CMK (cell line): ENCODE measurements around the gene RAB8B.
A peak's percentile ranks its signal among the peaks of the same experiment; 100 is the strongest.

ENCODE experiments used
- DNase-seq: peaks from one replicate; pipeline ENCODE4 v3.0.0-alpha.2; 2010; ENCODE audit warnings: low read depth

Gene RAB8B

DNA sequence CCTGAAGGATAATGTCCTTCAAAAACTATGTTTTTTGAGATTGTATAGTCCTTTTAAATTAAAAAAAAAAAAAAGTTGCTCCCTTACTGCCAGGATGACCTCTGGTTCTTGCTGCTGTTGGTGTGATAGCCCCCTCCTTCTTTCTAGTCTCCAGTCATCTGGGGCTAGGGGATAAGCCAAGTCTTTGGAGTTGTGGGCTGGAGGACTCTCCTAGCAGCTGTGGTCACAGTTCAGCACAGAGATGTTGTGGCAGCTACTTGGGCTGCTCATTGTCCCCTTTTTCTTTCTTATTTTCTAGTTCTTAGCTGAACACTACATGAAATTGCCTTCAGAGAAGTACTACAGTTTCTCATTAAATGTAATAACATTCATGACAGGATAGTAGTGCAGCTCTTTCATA lies 48.8 kb downstream of the RAB8B start:
- DNase-seq, result no peak

DNA sequence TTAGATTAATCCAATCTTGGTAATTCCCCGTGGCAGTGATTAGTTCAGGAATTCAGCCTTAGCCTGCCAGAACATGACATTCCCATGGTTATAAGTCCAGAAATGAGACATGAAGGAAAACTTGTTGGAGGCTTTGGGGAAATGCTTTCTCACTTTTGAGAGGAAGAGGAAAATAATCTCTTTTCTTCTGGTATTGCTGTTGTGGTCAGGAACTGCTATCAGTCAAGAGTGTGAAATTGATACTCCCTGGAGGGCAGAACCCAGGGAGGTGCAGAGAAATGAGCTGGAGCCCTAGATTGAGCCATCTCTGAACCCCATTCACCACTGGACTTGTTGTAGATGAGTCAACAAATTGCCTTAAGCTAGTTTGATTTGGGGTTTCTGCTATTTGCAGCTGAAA lies 49.4 kb downstream of the RAB8B start:
- DNase-seq, result no peak

DNA sequence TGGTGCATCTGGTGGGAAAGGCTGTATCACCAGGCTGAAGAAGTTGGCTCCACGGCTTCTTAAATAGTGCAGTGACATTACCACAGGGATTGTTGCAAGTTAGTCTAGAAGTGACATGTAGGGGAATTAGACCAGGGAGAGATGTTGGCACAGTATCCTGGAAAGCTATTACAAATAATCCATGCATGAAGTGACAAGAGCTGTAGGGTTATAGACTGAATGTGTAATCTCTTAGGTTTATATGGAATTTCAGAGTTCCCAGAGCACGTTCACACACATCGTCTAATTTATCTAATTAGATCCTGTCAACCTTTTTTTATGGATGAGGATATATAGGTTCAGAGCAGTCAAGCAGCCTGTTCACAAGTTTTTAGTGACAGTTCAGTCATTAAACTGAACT lies 50.7 kb downstream of the RAB8B start:
- no peak for DNase-seq

DNA sequence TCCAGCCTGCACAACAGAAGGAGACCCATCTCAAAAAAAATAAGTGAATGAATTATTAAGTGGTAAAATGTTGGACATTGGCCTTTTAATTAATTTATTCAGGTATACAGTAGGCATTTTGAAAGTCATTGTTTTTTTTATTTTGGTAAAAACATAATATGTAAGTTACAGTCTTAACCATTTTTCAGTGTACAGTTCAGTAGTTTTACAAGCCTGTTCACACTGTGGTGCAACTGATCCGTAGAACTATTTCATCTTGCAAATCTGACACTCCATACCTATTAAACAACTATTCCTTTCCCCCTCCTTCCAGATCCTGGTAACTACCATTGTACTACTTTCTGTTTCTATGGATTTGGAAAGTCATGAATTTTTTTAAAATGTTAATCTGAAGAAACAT lies 51.9 kb downstream of the RAB8B start:
- no peak for DNase-seq

DNA sequence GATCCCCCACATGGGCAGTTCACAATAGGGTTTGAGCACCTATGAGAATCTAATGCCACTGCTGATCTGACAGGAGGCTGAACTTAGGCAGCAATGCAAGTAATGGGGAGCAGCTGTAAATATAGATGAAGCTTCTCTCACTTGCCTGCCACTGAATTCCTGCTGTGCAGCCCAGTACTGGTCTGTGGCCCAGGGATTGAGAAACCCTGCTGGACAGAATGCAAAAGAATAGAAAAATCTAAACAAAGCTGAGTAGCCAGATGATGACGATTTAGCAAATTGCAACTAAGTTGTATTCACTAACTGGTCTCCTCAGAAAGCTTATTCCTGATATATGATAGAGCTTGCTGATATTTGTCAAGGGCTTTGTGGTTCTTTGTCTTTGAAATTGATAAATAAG lies 53.7 kb downstream of the RAB8B start:
- no peak for DNase-seq

DNA sequence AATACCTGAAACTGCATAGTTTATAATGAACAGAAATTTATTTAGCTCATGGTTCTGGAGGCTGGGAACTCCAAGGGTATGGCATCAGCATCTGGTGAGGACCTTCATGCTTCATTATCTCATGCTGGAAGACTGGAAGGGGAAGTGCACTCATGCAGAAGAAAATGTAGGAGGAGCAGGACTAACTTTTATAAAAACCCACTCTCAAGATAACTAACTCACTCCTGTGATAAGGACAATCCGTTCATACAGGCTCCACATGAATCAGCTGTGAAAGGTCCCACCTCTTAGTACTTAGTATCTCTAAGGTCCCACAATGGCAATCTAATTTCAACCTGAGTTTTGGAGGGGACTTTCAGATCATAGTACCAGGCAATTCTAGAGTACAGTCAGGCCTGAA lies 54.4 kb downstream of the RAB8B start:
- peak; percentile 31 for DNase-seq

DNA sequence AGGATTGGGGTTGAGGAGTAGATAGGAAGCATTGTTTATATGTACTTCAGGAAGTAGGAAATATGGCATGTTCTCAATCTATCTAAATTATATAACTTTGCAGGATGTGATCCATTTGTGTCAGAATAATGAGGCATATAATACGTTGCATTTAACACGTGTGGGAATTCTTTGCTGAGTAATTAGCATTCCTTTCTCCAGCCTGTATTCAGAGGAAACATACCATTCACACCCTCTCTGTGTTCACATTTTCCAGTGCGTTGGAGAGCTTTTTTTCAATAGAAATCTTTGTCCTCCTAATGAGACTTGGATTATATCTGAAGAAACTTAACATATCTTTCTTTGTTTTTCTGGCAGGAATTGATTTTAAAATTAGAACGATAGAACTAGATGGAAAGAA lies 55.0 kb downstream of the RAB8B start:
- no peak for DNase-seq

DNA sequence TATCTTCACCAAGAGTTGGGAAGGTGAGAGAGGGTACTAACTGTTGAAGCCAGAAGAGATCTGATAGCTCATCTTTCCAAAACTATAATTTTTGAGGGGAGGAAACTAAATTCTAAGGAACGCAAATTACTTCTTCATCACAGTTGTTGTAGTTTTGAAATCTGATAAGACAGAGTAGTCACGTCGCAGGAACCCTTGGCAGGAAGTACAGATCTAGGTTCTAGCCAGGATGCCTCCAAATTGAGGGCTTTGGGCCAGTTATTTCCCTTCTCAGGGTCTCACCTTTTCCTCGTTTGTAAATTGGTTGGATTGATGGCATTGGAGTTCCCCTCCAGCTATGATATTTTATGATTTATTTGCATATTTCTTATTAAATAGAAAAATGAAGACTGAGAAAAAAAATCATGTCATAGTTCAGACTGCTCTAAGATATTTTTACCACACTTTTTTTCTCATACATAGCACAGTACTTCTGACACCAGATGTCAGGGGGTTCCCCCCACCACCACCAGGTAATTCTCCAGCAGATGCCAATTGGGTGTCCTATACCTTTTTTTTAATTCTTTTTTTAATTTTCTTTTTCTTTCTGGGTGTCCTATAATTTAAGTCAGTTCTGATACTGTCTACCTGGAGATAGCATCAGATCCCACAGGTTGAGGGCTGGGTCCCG lies 55.7 kb downstream of the RAB8B start:
- no peak for DNase-seq

DNA sequence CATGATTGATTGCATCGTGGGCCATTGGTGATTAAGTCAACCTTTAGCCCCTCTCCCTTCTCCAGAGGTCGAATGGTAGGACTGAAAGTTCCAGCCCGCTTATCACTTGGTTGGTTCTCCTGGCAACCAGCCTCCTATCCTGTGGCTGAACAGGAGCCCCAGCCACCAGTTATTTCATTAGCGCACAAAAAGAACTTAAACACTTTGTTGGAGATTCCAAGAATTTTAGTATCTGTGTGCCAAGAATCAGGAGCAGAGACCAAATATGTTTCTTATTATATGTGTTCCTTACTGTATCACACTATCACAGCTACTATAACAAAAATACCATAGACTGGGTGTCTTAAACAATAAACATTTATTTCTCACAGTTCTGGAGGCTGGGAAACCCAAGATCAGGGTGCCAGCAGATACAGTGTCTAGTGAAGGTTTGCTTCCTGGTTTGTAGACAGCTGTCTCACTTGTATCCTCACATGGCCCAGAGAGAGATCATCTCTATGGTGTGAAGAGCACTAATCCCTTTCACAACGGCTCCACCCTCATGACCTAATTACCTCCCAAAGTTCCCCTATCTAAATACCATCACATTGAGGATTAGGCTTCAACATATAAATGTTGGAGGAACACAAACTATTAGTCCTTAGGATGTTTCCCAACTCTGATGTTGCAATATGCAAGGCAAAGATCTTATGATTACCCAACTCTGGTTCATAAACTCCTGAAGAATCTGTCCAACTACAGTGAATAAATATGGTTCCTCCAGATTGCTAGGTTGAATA lies 57.5 kb downstream of the RAB8B start:
- no peak for DNase-seq

DNA sequence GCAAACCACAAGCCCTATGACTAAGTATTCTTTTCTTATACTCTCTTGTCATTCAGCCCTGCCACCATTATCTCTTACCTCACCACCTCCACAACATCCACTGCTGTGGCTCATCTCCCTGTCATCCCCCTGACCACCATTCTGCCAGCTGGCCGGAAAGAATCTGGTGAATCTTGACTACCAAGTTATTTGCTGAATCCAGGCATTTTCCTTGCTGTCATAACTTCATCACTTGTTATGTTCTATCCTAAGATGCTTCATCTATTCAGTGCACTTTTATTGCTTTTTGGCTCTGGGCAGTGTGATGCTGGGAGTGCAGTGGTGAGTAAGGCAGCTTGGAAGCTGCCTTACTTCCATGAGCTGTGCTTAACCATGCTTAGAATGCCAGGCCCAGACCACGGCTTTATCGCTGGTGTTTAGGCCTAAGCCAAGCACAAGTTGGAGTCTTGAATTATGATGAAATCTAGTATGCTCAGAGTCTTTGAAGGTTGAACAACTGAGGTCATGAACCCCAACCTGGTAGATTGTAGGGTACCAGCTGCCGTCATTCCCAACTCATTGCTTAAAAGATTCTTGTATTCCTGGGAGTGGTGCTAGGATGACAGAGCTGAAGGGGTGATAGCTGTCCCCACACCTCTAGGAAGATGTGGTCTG lies 61.0 kb downstream of the RAB8B start:
- no peak for DNase-seq

DNA sequence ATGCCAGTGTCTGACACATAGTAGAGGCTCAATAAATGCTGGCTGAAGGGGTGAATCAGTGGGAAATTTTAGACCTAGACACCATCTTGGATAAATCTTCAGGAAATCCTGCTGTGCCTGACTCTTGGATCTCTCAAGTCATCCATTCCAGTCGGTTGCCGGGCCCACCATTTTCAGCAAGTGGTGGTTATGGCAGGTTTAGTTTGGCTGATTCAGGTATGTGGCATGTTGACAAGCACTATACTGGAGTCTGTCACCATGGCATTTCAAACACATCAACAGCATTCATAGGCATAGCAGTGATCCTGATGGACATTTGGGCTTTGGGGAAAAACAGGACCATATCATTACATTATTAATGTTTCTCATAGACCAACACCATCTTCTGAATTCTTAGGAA lies 62.3 kb downstream of the RAB8B start:
- no peak for DNase-seq

DNA sequence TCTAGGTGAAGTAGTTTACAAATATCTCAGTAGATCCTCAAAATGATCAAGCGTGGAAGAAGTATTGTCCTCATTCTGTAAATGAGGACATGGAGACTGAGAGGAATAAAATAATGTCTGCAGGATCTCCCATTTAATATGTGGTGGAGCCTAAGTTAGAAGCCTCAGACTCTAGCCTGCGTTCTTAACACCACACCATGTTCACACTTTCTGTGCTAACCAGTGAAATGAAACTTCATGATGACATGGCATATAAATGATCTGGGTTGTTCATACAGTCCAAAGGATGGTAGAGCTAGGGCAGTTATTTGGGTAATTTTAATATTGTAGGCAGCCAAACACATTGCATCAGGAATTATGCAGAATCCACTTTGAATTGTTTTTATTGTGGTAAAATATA lies 62.9 kb downstream of the RAB8B start:
- DNase-seq, result no peak

DNA sequence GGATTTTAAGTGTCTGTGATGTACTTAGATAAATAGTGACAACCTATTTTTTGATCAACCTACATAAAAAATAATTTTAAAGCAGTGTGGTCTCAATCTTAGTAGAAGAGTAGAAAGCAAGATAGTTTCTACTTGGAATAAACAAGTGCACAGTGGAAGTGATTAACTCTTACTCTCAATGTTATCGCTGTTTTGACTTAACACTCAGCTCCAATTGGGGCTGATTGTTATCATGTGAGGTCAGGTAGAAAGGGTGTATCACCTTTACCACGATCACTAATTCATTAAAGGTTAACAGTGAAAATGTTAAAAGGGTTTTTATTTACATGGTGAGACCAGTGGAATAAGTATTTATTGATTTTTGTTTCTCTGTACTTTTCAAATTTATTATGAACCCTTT lies 65.6 kb downstream of the RAB8B start:
- DNase-seq, result no peak

DNA sequence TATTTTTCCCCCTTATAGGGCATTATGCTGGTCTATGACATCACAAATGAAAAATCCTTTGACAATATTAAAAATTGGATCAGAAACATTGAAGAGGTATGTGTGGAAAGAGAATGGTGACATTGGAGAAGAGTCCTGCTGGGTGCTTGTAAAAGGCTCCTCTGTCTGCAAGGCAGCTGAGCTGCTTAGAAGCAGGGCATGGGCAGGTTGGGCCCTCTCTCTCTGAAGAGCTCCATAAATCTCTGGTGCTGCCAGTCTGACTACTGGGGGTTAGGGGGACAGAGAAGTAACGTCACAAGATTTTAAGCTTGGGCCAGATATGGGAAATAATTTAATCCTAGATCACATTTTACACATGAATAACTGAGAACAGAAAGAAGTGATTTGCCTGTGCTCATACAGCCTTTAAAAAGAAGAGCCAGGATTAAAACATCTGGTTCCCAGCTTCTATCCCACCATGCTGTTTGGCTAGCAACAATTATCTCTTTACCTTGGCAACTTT lies 66.1 kb downstream of the RAB8B start:
- no peak for DNase-seq

DNA sequence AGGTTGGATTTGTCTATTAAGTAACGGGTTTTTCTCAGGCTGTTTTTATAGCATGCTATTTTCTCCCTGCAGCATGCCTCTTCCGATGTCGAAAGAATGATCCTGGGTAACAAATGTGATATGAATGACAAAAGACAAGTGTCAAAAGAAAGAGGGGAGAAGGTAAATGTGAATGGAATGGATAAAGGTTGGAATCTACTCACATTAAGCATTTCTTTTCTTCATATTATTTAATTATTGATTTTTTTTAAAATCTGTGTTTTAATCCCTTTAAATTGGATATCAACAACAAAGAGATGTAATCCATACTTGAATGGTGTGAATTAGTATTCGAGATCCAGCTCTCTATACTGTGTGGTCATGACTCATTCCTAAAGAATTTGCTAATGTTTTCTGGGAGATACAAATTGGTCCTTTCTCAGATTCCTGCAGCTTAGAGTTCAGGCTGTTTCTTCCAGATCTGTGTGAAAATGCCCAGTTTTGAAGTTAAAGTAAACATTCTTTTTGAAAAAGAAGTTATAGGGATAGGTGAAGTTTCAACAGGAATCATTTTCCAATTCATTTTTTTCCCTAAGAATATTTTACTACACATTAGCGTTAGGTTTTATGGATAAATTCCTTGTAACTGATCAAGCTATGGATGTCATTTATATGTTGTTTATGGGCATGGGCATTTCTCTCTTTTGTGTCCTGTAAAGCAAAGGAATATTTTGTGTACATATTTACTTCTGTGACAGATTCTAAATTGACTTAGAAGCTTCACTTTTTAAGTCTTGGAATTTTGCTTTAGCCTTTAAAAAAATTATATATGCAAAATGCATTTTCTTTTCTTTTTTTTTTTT lies 67.2 kb downstream of the RAB8B start:
- DNase-seq, result no peak

DNA sequence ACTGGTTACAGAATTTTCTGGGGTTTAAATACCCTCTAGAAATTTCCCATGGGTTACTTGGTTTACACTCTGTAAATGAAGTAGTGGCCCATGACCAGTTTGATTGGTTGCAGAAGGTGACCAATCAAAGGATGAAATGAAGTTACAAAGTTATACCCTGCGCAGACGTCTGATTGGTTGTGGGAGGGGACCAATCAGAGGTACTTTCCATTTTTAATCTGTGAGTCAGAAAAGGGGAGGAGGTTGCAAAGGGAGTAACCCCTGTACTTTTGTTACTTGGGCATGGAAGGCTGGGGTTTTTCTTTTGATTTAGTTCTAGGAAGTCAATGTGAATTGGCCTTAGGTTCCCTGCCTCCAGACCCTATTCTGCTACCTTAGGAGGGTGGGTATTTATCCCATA lies 69.3 kb downstream of the RAB8B start:
- DNase-seq, result no peak

DNA sequence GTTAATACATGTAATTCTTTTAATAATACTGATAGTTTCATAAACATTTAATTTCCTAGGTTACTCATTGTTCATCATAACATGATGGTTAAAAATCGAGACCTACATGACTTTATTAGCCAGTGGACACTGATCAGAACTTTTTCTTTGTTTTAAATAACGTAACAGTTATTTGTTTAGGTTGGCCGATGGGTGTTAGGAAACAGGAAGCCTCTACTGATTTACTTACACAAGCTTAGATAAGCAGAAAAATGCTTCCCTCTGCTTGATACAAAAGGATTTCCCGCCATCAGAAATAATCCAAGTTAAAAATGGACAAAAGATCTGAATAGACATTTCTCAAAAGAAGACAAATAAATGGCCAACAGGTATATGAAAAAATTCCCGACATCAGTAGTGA lies 71.4 kb downstream of the RAB8B start:
- DNase-seq, result no peak

DNA sequence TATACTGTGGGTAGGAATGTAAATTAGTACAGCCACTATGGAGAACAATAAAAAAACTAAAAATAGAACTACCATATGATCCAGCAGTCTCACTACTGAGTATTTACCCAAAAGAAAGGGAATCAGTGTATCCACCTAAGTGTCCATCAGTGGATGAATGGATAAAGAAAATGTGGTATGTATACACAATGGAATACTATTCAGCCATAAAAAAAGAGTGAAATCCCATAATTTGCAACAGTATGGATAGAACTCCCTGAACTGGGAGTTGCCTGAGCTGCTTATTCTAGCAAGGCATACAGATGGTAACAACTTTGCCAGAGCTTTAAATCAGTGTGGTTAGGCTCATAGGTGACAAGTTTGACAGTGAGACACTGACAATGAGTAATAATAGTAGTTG lies 71.9 kb downstream of the RAB8B start:
- DNase-seq, result no peak

DNA sequence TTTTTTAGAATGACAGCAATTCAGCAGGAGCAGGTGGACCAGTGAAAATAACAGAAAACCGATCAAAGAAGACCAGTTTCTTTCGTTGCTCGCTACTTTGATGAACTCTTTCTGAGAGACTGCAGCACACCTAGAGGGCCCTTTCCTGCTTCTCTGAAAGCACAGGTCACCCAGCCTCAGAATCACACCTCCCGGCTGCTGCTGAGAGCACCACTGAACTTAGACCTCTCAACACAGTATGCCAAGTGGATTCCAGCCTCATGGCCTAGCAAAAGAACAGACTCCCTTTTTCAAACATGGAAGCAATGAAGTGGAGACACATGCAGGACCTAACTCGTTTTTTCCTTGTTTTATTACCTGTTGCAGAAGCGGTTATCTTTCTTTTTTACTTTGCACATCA lies 74.1 kb downstream of the RAB8B start:
- no peak for DNase-seq

DNA sequence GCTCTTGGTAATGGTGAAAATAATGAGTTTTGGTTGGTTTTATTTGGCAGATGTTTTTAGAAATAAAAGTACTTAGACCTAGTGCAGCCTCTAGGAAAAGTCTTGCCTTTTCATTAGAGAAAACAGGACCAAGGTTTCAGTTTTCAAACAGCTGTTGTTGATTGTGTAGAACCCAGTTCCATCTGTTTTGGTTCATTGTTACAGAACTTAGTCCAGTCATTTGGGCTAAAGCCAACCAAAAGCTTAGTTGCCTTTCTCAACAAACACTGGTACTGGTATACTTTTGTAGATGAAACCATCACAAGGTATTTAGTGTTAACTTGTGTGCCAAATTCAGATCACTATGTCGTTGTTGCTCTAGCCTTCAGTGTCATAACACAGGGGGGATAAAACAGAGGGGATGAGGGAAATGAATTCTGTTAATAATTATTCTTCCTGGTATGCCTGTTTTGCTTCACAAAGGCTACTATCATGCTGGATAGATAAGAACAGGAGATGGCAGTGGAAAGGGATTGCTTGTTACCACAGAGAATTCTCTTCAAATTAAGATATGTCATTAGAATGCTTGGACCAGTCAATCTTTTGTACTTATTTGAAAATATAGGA lies 75.4 kb downstream of the RAB8B start:
- DNase-seq, result no peak

DNA sequence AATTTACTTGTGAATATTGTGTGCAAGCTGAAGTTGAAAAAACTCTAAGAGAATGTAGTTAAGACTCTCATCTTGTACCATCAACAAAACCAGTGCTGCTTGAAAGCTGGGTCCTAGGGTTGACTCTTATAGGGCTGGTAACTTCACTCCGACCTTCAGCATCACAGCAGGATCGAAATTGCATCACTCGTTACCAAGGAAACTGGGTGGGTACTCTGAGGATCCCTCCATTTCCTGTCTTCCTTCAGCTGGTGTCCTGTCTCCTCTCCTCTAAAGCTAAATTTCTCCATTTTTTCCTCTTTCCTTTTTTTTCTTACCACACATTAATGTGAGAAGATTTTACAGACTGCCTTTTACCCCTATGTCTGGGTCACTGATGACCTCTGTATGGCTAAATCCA lies 85.0 kb downstream of the RAB8B start:
- DNase-seq, result no peak
